ENCODE results near the gene COA1.

DNA sequence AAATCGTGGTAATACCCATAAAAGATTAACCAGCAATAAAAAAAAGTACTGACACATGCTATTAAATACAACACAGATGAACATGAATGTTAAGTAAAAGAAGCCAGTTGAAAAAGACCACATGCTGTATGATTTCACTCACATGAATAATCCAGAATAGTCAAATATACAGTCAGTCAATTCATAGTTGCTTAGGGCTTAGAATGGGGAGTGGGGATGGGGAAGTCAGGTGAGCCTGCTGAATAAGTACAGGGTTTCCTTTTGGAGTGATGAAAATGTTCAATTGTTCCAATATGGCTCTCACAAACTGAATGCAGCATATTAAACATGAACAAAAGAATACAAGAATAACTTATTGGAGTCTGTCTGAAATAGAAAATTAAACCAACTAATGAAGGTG lies 1.8 kb downstream of the COA1 start:
- TF ChIP-seq EZH2 (IDR thresholded peaks at IDR 0.05) (no peak), POLR2AphosphoS5 (IDR thresholded peaks at IDR 0.05; ENCODE audit: borderline replicate concordance, low read depth, low read length) (no peak)

Measured in SK-N-MC (cell line).